GM12874 (cell line): ENCODE measurements around the gene SLC14A1.

ENCODE experiments used
- TF ChIP-seq, protein P1 (sequence below): IDR thresholded peaks from 2 replicates; pipeline ENCODE4 v1.5.1; 2011; ENCODE audit warnings: low read depth, mild to moderate bottlenecking, control low read depth, low read length, moderate library complexity; ENCODE audit not compliant: insufficient read depth

The SLC14A1 gene

GRCh38 chr18:45760462-45761036 lies 36.6 kb downstream of the SLC14A1 start:
- TF ChIP-seq, protein P1, sequence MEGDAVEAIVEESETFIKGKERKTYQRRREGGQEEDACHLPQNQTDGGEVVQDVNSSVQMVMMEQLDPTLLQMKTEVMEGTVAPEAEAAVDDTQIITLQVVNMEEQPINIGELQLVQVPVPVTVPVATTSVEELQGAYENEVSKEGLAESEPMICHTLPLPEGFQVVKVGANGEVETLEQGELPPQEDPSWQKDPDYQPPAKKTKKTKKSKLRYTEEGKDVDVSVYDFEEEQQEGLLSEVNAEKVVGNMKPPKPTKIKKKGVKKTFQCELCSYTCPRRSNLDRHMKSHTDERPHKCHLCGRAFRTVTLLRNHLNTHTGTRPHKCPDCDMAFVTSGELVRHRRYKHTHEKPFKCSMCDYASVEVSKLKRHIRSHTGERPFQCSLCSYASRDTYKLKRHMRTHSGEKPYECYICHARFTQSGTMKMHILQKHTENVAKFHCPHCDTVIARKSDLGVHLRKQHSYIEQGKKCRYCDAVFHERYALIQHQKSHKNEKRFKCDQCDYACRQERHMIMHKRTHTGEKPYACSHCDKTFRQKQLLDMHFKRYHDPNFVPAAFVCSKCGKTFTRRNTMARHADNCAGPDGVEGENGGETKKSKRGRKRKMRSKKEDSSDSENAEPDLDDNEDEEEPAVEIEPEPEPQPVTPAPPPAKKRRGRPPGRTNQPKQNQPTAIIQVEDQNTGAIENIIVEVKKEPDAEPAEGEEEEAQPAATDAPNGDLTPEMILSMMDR: no peak

- TF ChIP-seq, protein P1: no peak
These were observed 37.6 kb downstream of the SLC14A1 start for GRCh38 chr18:45761512-45762114.

GRCh38 chr18:45764000-45764686 lies 40.2 kb downstream of the SLC14A1 start:
- TF ChIP-seq, protein P1: no peak

DNA sequence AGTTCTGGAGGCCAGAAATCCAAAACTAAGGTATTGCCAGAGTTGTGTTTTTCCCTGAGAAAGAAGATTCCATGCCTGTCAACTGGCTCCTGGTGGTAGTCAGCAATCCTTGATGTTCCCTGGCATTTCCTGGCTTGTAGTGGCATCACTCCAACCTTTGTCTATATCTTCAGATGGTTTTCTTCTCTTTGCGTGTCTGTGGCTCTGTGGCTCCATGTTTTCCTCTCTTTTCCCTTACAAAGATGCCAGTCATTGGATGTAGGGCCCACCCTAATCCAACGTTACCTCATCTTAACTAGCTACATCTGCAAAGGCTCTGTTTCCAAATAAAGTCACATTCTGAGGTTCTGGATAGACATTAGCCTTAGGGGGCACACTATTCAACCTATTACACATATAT lies 41.8 kb downstream of the SLC14A1 start:
- TF ChIP-seq, protein P1: no peak

DNA sequence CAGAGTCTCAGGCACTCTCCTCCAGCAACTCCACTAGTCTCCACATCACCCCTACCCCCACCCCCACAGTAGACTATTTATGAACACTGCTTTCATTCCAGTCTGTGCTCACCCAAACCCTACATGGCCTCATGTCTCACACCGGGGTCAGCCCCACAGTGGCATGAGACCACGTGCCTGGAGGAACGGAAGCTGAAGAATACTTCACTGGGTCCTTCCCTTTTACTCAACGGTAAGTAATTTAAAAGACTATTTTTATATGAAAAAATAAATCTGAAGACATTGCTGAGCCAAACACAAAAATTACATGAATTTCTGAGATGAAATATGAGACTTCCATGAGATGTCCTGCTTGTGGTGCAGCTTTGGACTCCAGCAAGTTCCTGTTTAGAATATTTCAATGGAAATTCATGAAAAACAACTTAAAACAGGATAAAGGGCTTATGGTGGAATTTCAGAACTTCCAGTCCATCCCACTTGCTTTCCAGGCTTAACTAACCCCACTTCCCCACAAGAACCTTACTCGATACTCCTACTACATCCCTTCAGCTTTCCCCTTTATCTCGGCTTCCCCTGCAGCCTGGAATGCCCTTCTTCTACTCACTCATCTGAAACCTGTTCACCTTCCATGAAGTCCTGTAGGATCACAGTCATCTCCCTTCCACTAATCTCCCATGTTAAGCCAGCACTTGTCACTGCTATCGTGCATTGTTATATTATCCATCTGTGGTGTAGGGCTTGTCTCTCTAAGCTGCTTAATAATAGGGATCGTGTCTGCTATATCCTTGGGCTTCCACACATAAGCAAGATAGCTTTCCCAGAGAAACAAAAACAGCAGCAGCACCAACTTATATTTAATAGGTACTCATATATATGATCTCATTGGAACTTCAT lies 47.9 kb downstream of the SLC14A1 start:
- TF ChIP-seq, protein P1: no peak

GRCh38 chr18:45774065-45774521 lies 50.1 kb downstream of the SLC14A1 start:
- TF ChIP-seq, protein P1: no peak

GRCh38 chr18:45775241-45775676 lies 51.3 kb downstream of the SLC14A1 start:
- TF ChIP-seq, protein P1: no peak
